Suprapubic skin (tissue), 4 donors: Measurements from ENCODE around the gene CAMTA1. TPM values are rescaled to one million over a fixed set of nuclear protein-coding genes. Genes with fewer than 3 reads are reported as not detected.

ENCODE experiments used
- DNase-seq, 2 donors: peaks; one replicate each; pipeline ENCODE4 v3.0.0-alpha.2; 2019; ENCODE audit warnings: low spot score in 2 of 2
- H3K27ac ChIP-seq: fragments of 200-600 bp; sonication (generic); one replicate; pipeline ENCODE4 v1.5.1; 2019
- H3K27me3 ChIP-seq: fragments of 200-600 bp; sonication (generic); one replicate; pipeline ENCODE4 v1.5.1; 2019
- H3K36me3 ChIP-seq: fragments of 200-600 bp; sonication (generic); one replicate; pipeline ENCODE4 v1.5.1; 2019
- H3K4me1 ChIP-seq: fragments of 200-600 bp; sonication (generic); one replicate; pipeline ENCODE4 v1.5.1; 2019
- H3K4me3 ChIP-seq: fragments of 200-600 bp; sonication (generic); one replicate; pipeline ENCODE4 v1.5.1; 2019; ENCODE audit warnings: mild to moderate bottlenecking
- H3K9me3 ChIP-seq: fragments of 200-600 bp; sonication (generic); one replicate; pipeline ENCODE4 v1.5.1; 2019
- EP300 ChIP-seq: sonication (generic); formaldehyde crosslinking; IDR thresholded peaks from one replicate; pipeline ENCODE4 v1.6.1; 2017; ENCODE audit warnings: antibody characterized with exemption
- POLR2A ChIP-seq, 2 donors: fragments of 450-650 bp; IDR thresholded peaks; one replicate each; pipeline ENCODE4 v1.6.1; 2017; ENCODE audit warnings: antibody characterized with exemption in 2 of 2, mild to moderate bottlenecking in 2 of 2, moderate library complexity in 2 of 2
- POLR2AphosphoS5 ChIP-seq, 3 donors: sonication (generic); formaldehyde crosslinking; IDR thresholded peaks; one replicate each; pipeline ENCODE4 v1.6.1; 2017; ENCODE audit warnings: antibody characterized with exemption in 3 of 3
- WGBS: methylation state at CpG from one replicate; pipeline ENCODE4 v1.1.5; 2018; 5-methylcytosine and 5-hydroxymethylcytosine counted together
- total RNA-seq, 4 donors: library from RNA; depleted of rRNA; stranded (reverse); fragments of >200 nt; gene quantifications; one replicate each; pipeline ENCODE4 v1.1.0, GENCODE V29; 2016
- TF ChIP-seq, protein P1 (sequence below), 2 donors: fragments of 200-600 bp in 1 of 2; fragments of 450-650 bp in 1 of 2; sonication (generic) in 1 of 2; IDR thresholded peaks; one replicate each; pipeline ENCODE4 v1.5.1; 2016 to 2019; ENCODE audit warnings: antibody characterized with exemption in 2 of 2, mild to moderate bottlenecking in 1 of 2, moderate library complexity in 1 of 2

CAMTA1 gene
- total RNA-seq, 4 donors from 2014 or later, result 40.4 to 54.1 (median 46.6) TPM

DNA sequence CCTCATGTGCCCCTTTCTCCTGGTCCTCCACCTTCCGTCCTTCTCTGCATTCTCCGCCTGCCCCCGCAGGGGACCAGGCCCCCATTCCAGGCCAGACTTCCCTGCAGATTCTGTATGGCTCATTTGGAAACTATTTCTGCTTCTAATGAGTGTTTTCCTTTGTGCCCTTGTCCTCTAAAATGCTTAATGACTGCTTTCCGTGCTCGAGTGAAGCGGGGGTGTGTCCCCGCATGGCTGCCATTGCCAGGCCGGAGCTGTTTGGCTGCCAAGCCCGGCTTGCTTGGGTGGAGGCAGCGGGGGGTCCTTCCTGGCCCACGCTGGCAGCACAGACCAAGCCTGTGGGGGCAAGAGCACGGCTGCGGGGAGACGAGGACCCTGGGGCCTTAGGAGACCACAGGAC, 686.6 kb downstream of the CAMTA1 start:
- H3K27ac ChIP-seq, result peak overlapping the region; percentile 35
- no peak for DNase-seq
- WGBS, result 62% methylated on average over 9 of the region's 14 CpGs
- TF ChIP-seq POLR2AphosphoS5 (IDR thresholded peaks at IDR 0.05) (no peak), POLR2A (IDR thresholded peaks at IDR 0.05) (no peak), EP300 (no peak)
- TF ChIP-seq, protein P1, sequence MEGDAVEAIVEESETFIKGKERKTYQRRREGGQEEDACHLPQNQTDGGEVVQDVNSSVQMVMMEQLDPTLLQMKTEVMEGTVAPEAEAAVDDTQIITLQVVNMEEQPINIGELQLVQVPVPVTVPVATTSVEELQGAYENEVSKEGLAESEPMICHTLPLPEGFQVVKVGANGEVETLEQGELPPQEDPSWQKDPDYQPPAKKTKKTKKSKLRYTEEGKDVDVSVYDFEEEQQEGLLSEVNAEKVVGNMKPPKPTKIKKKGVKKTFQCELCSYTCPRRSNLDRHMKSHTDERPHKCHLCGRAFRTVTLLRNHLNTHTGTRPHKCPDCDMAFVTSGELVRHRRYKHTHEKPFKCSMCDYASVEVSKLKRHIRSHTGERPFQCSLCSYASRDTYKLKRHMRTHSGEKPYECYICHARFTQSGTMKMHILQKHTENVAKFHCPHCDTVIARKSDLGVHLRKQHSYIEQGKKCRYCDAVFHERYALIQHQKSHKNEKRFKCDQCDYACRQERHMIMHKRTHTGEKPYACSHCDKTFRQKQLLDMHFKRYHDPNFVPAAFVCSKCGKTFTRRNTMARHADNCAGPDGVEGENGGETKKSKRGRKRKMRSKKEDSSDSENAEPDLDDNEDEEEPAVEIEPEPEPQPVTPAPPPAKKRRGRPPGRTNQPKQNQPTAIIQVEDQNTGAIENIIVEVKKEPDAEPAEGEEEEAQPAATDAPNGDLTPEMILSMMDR (IDR thresholded peaks at IDR 0.05), result no peak
- H3K9me3 ChIP-seq, result no peaks in the 10 kb centered on the region
- peaks cover 7% of the 10 kb centered on the region for H3K27me3 ChIP-seq
- H3K36me3 ChIP-seq, result no peaks in the 10 kb centered on the region
- H3K4me1 ChIP-seq, result peaks cover 37% of the 10 kb centered on the region
- no peak overlapping the region for H3K4me3 ChIP-seq

DNA sequence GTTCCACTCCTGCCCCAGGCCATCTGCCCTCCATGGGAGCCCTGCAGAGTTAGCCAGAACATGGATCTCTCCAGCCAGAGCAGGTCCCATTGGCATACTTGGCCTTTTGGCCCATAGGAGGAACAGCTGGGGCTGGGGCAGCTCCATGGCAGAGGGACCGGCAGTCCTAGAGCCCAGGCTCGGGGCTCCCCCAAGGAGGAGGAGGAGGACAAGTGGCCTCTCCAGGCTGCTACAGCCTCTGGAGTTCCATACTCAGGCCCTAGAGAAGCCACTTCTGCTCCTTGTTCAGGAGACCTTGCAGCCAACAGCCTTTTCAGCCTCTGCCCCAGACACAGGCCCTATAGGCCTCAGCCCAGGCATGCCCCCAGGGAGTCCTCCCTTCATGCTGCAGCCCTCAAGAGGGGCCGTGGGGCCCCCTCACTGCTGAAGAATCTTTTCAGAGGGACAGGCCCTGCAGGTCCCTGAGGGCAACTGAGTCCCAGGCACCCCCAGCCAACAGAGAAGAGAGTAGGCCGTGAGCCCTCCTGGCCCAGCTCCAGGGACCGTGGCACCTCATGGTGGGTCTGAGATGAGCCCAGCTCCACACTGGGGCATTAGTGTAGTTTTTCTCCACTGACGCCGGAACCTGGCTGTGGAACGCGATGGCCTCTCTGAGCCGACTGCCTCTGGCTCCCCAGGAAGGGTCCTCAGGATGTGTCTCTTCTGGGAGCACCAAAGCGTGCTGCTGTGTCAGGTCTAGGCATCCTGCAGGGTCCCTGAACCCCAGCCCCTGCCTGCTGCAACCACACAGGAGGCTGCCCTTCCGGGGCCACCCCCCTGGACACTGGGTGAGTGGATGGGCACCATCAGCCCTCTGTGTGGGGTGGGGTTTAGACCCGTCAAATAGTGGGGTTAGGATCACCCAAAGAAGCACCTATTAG, 688.2 kb downstream of the CAMTA1 start:
- DNase-seq, result no peak

DNA sequence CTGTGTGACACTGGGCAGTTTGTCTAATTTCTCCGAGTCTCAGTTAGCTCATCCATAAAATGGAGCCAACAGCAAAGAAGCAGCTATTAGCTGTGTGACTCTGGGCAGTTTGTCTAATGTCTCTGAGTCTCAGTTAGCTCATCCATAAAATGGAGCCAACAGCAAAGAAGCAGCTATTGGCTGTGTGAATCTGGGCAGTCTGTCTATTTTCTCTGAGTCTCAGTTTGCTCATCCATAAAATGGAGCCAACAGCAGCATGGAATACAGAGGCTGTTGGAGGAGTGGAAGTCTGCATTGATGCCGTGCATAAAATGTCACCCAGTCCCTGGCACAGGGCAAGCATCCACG, 688.9 kb downstream of the CAMTA1 start:
- Histone ChIP-seq H3K4me1 (peaks cover 37% of the 10 kb centered on the region), H3K27ac (no peak overlapping the region), H3K36me3 (no peaks in the 10 kb centered on the region), H3K9me3 (no peaks in the 10 kb centered on the region), H3K27me3 (peaks cover 12% of the 10 kb centered on the region), H3K4me3 (no peak overlapping the region)
- TF ChIP-seq POLR2AphosphoS5 (IDR thresholded peaks at IDR 0.05), result no peak
- TF ChIP-seq, protein P1 (IDR thresholded peaks at IDR 0.05), result no peak
- no peak for TF ChIP-seq POLR2A (IDR thresholded peaks at IDR 0.05)
- no peak for TF ChIP-seq EP300
- WGBS, result 78% methylated on average over 3 of the region's 3 CpGs
- DNase-seq, result no peak

More for the DNA sequence above, 688.2 kb downstream of the CAMTA1 start:
- Histone ChIP-seq H3K9me3 (no peaks in the 10 kb centered on the region), H3K27me3 (peaks cover 12% of the 10 kb centered on the region), H3K36me3 (no peaks in the 10 kb centered on the region), H3K27ac (no peak overlapping the region), H3K4me3 (no peak overlapping the region), H3K4me1 (peaks cover 41% of the 10 kb centered on the region)
- WGBS, result 96% methylated on average over 4 of the region's 13 CpGs
- TF ChIP-seq POLR2A (IDR thresholded peaks at IDR 0.05) (no peak), POLR2AphosphoS5 (IDR thresholded peaks at IDR 0.05) (no peak), EP300 (no peak)
- TF ChIP-seq, protein P1 (IDR thresholded peaks at IDR 0.05), result no peak

DNA sequence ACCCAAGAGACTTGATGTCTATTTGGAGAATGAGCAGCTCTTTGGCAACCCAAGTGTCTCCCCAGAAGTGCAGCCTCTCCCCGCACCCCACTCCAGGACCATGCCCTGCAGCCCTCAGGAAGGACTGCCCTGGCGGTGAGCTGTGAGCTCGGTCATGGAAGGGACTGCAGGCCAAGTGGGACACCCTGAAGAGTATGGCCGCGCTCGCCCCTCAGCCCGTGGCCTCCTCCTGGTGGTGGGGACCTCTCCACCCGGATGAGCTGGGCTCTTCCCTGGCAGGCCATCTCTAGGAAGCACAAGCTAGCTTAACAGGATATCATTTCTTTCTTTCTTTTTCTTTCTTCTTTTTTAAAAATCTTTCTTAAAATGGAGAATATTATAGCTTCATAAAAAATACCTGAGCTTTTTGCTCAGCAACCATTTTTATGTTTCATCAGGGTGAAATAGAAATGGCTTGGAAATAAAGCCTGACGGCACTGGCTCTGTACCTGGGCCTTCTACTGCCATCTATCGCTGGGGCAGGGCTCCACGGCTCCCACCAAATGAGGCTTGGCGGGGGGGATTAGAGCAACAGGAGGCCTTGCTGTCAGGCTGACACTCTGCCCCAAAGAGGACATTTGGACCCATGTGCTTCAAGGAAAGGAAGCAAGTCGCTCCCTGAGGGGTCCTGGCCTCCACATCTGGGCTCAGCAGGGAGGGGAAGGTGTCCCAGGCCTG, 689.7 kb downstream of the CAMTA1 start:
- Histone ChIP-seq H3K4me1 (peaks cover 28% of the 10 kb centered on the region), H3K4me3 (no peak overlapping the region), H3K9me3 (no peaks in the 10 kb centered on the region), H3K36me3 (no peaks in the 10 kb centered on the region), H3K27me3 (peaks cover 12% of the 10 kb centered on the region), H3K27ac (no peak overlapping the region)
- WGBS, result 93% methylated on average over 13 of the region's 13 CpGs
- TF ChIP-seq EP300 (no peak), POLR2A (IDR thresholded peaks at IDR 0.05) (no peak), POLR2AphosphoS5 (IDR thresholded peaks at IDR 0.05) (no peak)
- TF ChIP-seq, protein P1 (IDR thresholded peaks at IDR 0.05), result no peak
- no peak for DNase-seq

DNA sequence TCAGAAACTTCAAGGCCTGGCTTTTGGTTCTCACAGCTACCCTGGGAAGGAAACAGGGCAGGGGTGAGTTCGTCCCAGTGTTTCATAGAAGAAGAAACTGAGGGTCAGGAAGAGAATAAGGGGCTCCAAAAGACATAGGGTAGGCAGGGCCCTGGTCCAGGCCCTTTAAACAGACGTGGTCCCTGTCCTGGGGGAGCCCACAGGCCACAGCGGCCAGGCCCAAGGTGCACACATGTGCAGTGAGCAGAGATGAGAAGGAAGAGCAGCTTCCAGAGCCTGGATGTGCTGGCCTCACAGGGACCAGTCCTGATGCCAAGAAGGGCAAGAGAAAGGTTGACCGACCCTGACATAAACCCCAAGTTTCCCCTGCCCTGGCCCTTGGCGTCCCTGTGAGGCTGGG, 690.4 kb downstream of the CAMTA1 start:
- 91% methylated on average over 5 of the region's 5 CpGs for WGBS
- H3K27ac ChIP-seq, result no peak overlapping the region
- no peak for TF ChIP-seq EP300
- no peak for TF ChIP-seq POLR2AphosphoS5 (IDR thresholded peaks at IDR 0.05)
- TF ChIP-seq, protein P1 (IDR thresholded peaks at IDR 0.05), result no peak
- TF ChIP-seq POLR2A (IDR thresholded peaks at IDR 0.05), result no peak

More for the DNA sequence above, 690.4 kb downstream of the CAMTA1 start:
- Histone ChIP-seq H3K36me3 (no peaks in the 10 kb centered on the region), H3K9me3 (no peaks in the 10 kb centered on the region), H3K27me3 (peaks cover 12% of the 10 kb centered on the region), H3K4me1 (peaks cover 21% of the 10 kb centered on the region), H3K4me3 (no peak overlapping the region)
- no peak for DNase-seq
